ENCODE data around the gene DYRK1A.

- TF ChIP-seq KLF10 (tag by site-specific recombination; IDR thresholded peaks at IDR 0.05), result no peak
- peak; percentile 41; the same call in 1 of the 2 replicates for TF ChIP-seq CTCF (tag by site-specific recombination; IDR thresholded peaks at IDR 0.05)
- TF ChIP-seq ZBTB11 (tag by site-specific recombination; conservative IDR thresholded peaks at IDR 0.05; ENCODE audit: low read depth), result no peak
- no peak for TF ChIP-seq ZNF138 (tag by site-specific recombination; IDR thresholded peaks at IDR 0.05; ENCODE audit: borderline replicate concordance)
- no peak for TF ChIP-seq ZNF274 (IDR thresholded peaks at IDR 0.05; ENCODE audit: low read length)
- no peak for TF ChIP-seq ZNF274 (tag by site-specific recombination; IDR thresholded peaks at IDR 0.05; ENCODE audit: borderline replicate concordance)
- 0 out of 2 replicates have a peak, but pooled peaks have one; percentile 19 for TF ChIP-seq PATZ1 (tag by site-specific recombination; IDR thresholded peaks at IDR 0.05)
These were observed 96.7 kb downstream of the DYRK1A start for GRCh38 chr21:37463083-37463801.

Data from HEK293 (cell line).